ENCODE measurements around the gene CADPS.

GRCh38 chr3:62355703-62356102, 519.5 kb downstream of the CADPS start:
- TF ChIP-seq, protein P1, sequence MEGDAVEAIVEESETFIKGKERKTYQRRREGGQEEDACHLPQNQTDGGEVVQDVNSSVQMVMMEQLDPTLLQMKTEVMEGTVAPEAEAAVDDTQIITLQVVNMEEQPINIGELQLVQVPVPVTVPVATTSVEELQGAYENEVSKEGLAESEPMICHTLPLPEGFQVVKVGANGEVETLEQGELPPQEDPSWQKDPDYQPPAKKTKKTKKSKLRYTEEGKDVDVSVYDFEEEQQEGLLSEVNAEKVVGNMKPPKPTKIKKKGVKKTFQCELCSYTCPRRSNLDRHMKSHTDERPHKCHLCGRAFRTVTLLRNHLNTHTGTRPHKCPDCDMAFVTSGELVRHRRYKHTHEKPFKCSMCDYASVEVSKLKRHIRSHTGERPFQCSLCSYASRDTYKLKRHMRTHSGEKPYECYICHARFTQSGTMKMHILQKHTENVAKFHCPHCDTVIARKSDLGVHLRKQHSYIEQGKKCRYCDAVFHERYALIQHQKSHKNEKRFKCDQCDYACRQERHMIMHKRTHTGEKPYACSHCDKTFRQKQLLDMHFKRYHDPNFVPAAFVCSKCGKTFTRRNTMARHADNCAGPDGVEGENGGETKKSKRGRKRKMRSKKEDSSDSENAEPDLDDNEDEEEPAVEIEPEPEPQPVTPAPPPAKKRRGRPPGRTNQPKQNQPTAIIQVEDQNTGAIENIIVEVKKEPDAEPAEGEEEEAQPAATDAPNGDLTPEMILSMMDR (IDR thresholded peaks at IDR 0.05): no peak
- no peak for TF ChIP-seq POLR2A (IDR thresholded peaks at IDR 0.05)
